Breast epithelium (tissue), 3 donors: ENCODE results near the gene GRIP2.

Experiments used
- CTCF ChIP-seq, 3 donors: fragments of 450-650 bp; IDR thresholded peaks; one replicate each; pipeline ENCODE4 v1.5.1; 2016 to 2017; ENCODE audit warnings: antibody characterized with exemption in 3 of 3, mild to moderate bottlenecking in 3 of 3, moderate library complexity in 3 of 3
- POLR2AphosphoS5 ChIP-seq, 3 donors: sonication (generic); formaldehyde crosslinking; IDR thresholded peaks; one replicate each; pipeline ENCODE4 v1.6.1; 2017; ENCODE audit warnings: antibody characterized with exemption in 3 of 3

- TF ChIP-seq CTCF (IDR thresholded peaks at IDR 0.05): no peak
- TF ChIP-seq POLR2AphosphoS5 (IDR thresholded peaks at IDR 0.05): no peak
Measured at GRCh38 chr3:14508505-14508819, 31.7 kb downstream of the GRIP2 start.
